GM12878 (cell line): ENCODE data around the gene F13A1. TPM values are rescaled to one million over a fixed set of nuclear protein-coding genes. Genes with fewer than 3 reads are reported as not detected.

Experiments
- ATAC-seq: fragments of 200-7000 bp; cut with Tn5 transposase; 3 replicates; pipeline ENCODE4 v1.9.1; 2020; ENCODE audit warnings: mild to moderate bottlenecking, moderate library complexity
- BruUV-seq: library from RNA; stranded (reverse); fragments of 400-500 nt; replicated peaks from 2 replicates; lab custom pipeline; 2021; lab: Mats Ljungman, UMichigan
- CTCF ChIA-PET: fragments of 300-600 bp; sonication (Branson Sonifier 250); formaldehyde crosslinking; extraction: SDS; loops from one replicate; lab custom pipeline; 2021; ENCODE audit warnings: inconsistent platforms; lab: Yijun Ruan, JAX
- POLR2A ChIA-PET: fragments of 350-600 bp; formaldehyde crosslinking; extraction: SDS; loops from one replicate; lab custom pipeline; 2021; ENCODE audit warnings: inconsistent platforms; lab: Charles Lee
- RAD21 ChIA-PET: fragments of 300-600 bp; sonication (Branson Sonifier 250); formaldehyde crosslinking; loops from one replicate; lab custom pipeline; 2023; ENCODE audit warnings: antibody characterized with exemption; ENCODE audit not compliant: unreplicated experiment; lab: Charles Lee
- SMC1A ChIA-PET: fragments of 300-600 bp; sonication (Branson Sonifier 250); formaldehyde crosslinking; loops from one replicate; lab custom pipeline; 2023; ENCODE audit not compliant: unreplicated experiment, uncharacterized antibody; lab: Charles Lee
- DNase-seq: peaks from one replicate; pipeline ENCODE4 v3.0.0-alpha.2; 2011; ENCODE audit warnings: low read depth, low spot score
- FAIRE-seq: peaks from 3 replicates; lab custom pipeline; 2011; peaks lifted over from hg19 to GRCh38; lab: Jason Lieb, UNC
- H2AFZ ChIP-seq: 2 replicates; pipeline ENCODE4 v1.6.0; 2011; ENCODE audit warnings: low read depth, low read length, control low read depth; ENCODE audit not compliant: control insufficient read depth
- H3K27ac ChIP-seq: 2 replicates; pipeline ENCODE4 v1.5.1; 2011; ENCODE audit warnings: control low read depth; ENCODE audit not compliant: control insufficient read depth, insufficient read depth
- H3K27me3 ChIP-seq, 2 experiments: replicated peaks in 1 of 2; 2 replicates each; pipeline versions ENCODE4 v1.6.0 to v1.6.1; 2011; ENCODE audit warnings: low read length in 1 of 2; ENCODE audit not compliant: control insufficient read depth in 2 of 2, insufficient read depth in 2 of 2
- H3K36me3 ChIP-seq, 2 experiments: 2 replicates each; pipeline ENCODE4 v1.5.1; 2011; ENCODE audit warnings: low read length in 1 of 2; ENCODE audit not compliant: control insufficient read depth in 2 of 2, insufficient read depth in 2 of 2
- H3K4me1 ChIP-seq: 2 replicates; pipeline ENCODE4 v1.6.1; 2011; ENCODE audit warnings: mild to moderate bottlenecking, low read length, moderate library complexity, mixed read lengths; ENCODE audit not compliant: control insufficient read depth, insufficient read depth
- H3K4me2 ChIP-seq: 2 replicates; pipeline ENCODE4 v1.6.0; 2011; ENCODE audit warnings: control low read depth; ENCODE audit not compliant: control insufficient read depth, insufficient read depth
- H3K4me3 ChIP-seq: fragments of 200-600 bp; sonication (generic); 2 replicates; pipeline ENCODE4 v1.5.1; 2016
- H3K79me2 ChIP-seq: 2 replicates; pipeline ENCODE4 v1.6.0; 2011; ENCODE audit warnings: low read length; ENCODE audit not compliant: control insufficient read depth, insufficient read depth
- H3K9ac ChIP-seq: 2 replicates; pipeline ENCODE4 v1.8.0; 2011; ENCODE audit warnings: low read length, control low read depth, mixed read lengths; ENCODE audit not compliant: control insufficient read depth, insufficient read depth
- H3K9me3 ChIP-seq: replicated peaks from 3 replicates; pipeline ENCODE4 v1.5.1; 2011; ENCODE audit warnings: mild to moderate bottlenecking, low read length; ENCODE audit not compliant: control insufficient read depth, insufficient read depth
- H4K20me1 ChIP-seq: 2 replicates; pipeline ENCODE4 v1.6.0; 2011; ENCODE audit not compliant: control insufficient read depth, insufficient read depth
- BCL11A ChIP-seq: IDR thresholded peaks from 2 replicates; pipeline ENCODE4 v1.6.1; 2011; ENCODE audit warnings: low read depth, low read length
- JUNB ChIP-seq: IDR thresholded peaks from 2 replicates; pipeline ENCODE4 v1.6.1; 2016; ENCODE audit warnings: antibody characterized with exemption, mild to moderate bottlenecking
- PAX8 ChIP-seq: fragments of 450-650 bp; IDR thresholded peaks from 2 replicates; pipeline ENCODE4 v1.6.1; 2017; ENCODE audit warnings: mild to moderate bottlenecking, moderate library complexity
- SMAD5 ChIP-seq: IDR thresholded peaks from 2 replicates; pipeline ENCODE4 v1.6.1; 2016; ENCODE audit warnings: antibody characterized with exemption, low read depth
- WGBS: methylation state at CpG from one replicate; pipeline ENCODE4 v1.1.6; 2016; ENCODE audit warnings: low lambda C conversion rate; ENCODE audit not compliant: insufficient replicate concordance, insufficient coverage; ENCODE audit errors: missing lambda C conversion rate; 5-methylcytosine and 5-hydroxymethylcytosine counted together
- in situ Hi-C: fragments of 300-500 bp; cut with MboI; formaldehyde crosslinking; loops from 9 replicates; pipeline ENCODE4 v1.14.3; 2018; ENCODE audit warnings: mixed read lengths
- intact Hi-C: fragments of 100-400 bp; cut with micrococcal nuclease; formaldehyde crosslinking; loops from one replicate; pipeline ENCODE4 v1.14.2; 2022; ENCODE audit not compliant: unreplicated experiment
- polyA plus RNA-seq, 11 experiments: library from polyadenylated mRNA; depleted of rRNA in 4 of 11; unstranded in 6 of 11; stranded (reverse) in 5 of 11; fragments of >200 nt; fragmentation: Nextera tagmentation in 4 of 11; fragmentation: Illumina TruSeq in 1 of 11; extraction: Ambion mirVana in 4 of 11; extraction: Trizol in 1 of 11; gene quantifications; 1 replicate in 1 of 11; 2 replicates in 10 of 11; pipeline versions ENCODE4 v1.2.1 to v1.2.3, GENCODE V29; 2011 to 2016; ENCODE audit warnings: inconsistent platforms in 2 of 11, missing spikeins in 2 of 11, low read depth in 1 of 11
- total RNA-seq, 4 experiments: library from RNA; depleted of rRNA in 3 of 4; stranded (reverse); fragments of >200 nt in 3 of 4; fragmentation: Illumina TruSeq in 1 of 4; extraction: Trizol in 1 of 4; gene quantifications; 2 replicates each; pipeline versions ENCODE4 v1.2.1 to v1.2.3, GENCODE V29; 2013 to 2021

F13A1 gene
- total and polyA plus RNA-seq, 10 of the 15 experiments (the other 5 are each of a cell fraction or from before 2014, with no cell fraction given), result 0.48 to 1.8 (median 1.0) TPM

DNA sequence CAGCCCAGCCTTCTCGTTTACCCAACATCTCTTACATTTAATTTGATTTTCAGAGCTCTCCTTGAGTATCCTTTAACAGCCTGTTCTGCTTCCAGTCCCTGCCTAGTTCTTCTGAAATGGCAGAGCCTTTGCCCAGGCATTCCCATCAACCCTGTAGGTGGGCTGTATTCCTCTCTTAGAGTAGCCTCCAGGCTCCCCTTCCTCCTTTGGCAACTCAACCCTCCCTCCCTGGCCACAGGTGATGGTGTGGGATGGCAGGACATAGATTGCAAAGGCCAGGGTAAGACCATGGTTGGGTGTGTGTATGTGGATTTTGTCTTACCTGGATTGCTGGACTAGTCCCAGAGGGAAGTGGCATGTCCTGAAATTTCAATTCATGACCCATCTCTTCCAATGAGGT is 125.4 kb downstream of the F13A1 start:
- ChIA-PET RAD21 (no interaction called here), SMC1A (no interaction called here), POLR2A (no interaction called here), CTCF (interaction anchor here (0.9 kb wide), 1 partner anchor 17 kb away, joined by 3 read pairs; no protein-coding TSS in a partner anchor)
- FAIRE-seq, result no peak
- Histone ChIP-seq H3K4me2 (no peak overlapping the region), H3K4me1 (no peaks in the 10 kb centered on the region), H3K9me3 (no peaks in the 10 kb centered on the region; the same call in 2 of the 3 replicates), H3K4me3 (no peak overlapping the region), H3K27ac (no peak overlapping the region), H2AFZ (no peak overlapping the region), H3K27me3 (no peaks in the 10 kb centered on the region), H3K9ac (no peak overlapping the region), H4K20me1 (no peaks in the 10 kb centered on the region), H3K36me3 (no peaks in the 10 kb centered on the region), H3K79me2 (no peaks in the 10 kb centered on the region)
- TF ChIP-seq SMAD5 (no peak), BCL11A (no peak)
- in situ Hi-C loops (no loop called here), intact Hi-C loops (no loop called here)
- no peak for ATAC-seq
- 7% methylated on average over 1 of the region's 1 CpG for WGBS
- no peak for DNase-seq
- BruUV-seq, result no TSS peak

DNA sequence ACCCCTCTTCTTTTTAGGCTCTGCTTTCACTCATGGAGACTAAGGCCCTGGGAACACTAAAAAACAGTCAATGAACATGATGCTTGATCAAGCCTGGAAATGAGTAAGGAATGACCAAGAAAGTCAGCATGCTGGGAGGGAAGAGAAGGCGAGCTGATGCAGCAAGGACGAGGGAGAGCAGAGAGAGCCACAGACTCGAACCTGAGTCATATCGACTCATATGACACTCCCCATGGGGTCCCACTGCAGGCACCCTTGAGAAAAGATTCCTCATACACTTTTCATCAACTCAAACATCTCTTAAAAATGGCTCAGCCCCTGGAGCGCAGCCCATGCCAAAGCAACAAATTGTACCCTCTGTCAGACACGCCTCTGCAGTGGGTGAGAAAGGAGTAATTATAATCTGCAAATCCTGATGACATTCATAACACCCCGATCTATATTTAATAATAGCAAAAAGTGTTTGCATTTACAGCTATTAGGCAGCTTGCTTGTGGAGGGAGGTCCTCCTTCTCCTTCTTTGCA is 127.2 kb downstream of the F13A1 start:
- FAIRE-seq, result no peak
- Histone ChIP-seq H3K4me2 (no peak overlapping the region), H3K4me3 (no peak overlapping the region), H3K9me3 (no peaks in the 10 kb centered on the region; the same call in 2 of the 3 replicates), H4K20me1 (no peaks in the 10 kb centered on the region), H3K79me2 (no peaks in the 10 kb centered on the region), H3K27ac (no peak overlapping the region), H3K9ac (no peak overlapping the region), H3K4me1 (no peaks in the 10 kb centered on the region), H3K27me3 (no peaks in the 10 kb centered on the region), H3K36me3 (no peaks in the 10 kb centered on the region), H2AFZ (no peak overlapping the region)
- no peak for ATAC-seq
- in situ Hi-C loops, result no loop called here
- BruUV-seq, result no TSS peak
- CTCF ChIA-PET, result interaction anchor here (0.8 kb wide), 1 partner anchor 28 kb away, joined by 3 read pairs; no protein-coding TSS in a partner anchor
- POLR2A ChIA-PET, result no interaction called here
- intact Hi-C loops, result no loop called here
- no peak for DNase-seq
- RAD21 ChIA-PET, result no interaction called here
- 13% methylated on average over 7 of the region's 7 CpGs for WGBS
- SMC1A ChIA-PET, result no interaction called here
- TF ChIP-seq PAX8 (no peak), JUNB (no peak)
